ENCODE data around the gene SYT2. TPM values are rescaled to one million over a fixed set of nuclear protein-coding genes. Genes with fewer than 3 reads are reported as not detected.

The SYT2 gene
- total and polyA plus RNA-seq, 2 donors (not counting 1 experiment from before 2014, with no cell fraction given) = 0.03 TPM; not detected in 1

GRCh38 chr1:202597090-202597761 lies 113.0 kb downstream of the SYT2 start:
- Histone ChIP-seq H3K27me3 (ENCODE audit: control insufficient read depth, insufficient read depth, low read length) (no peaks in the 10 kb centered on the region), H2AFZ (ENCODE audit: low read length) (no peak overlapping the region), H3K79me2 (ENCODE audit: control insufficient read depth, insufficient read depth, low read length) (no peaks in the 10 kb centered on the region), H3K36me3 (ENCODE audit: control insufficient read depth, insufficient read depth, low read length) (no peaks in the 10 kb centered on the region), H4K20me1 (ENCODE audit: control insufficient read depth, extremely low read depth, insufficient read depth, low read length) (no peaks in the 10 kb centered on the region), H3K4me2 (ENCODE audit: extremely low read depth, insufficient read depth, low read length) (no peak overlapping the region), H3K4me1 (ENCODE audit: control insufficient read depth, extremely low read depth, insufficient read depth, low read length) (no peaks in the 10 kb centered on the region), H3K9me3 (ENCODE audit: control insufficient read depth, insufficient read depth, low read depth, low read length) (no peaks in the 10 kb centered on the region), H3K27ac (ENCODE audit: insufficient read depth, low read length) (no peak overlapping the region), H3K4me3 (replicated peaks in 1 of 4; ENCODE audit: control extremely low read depth in 1 of 4, insufficient read depth in 1 of 4, low read depth in 3 of 4, low read length in 4 of 4) (no peak overlapping the region), H3K9ac (ENCODE audit: insufficient read depth, low read length) (no peak overlapping the region)
- no peak for TF ChIP-seq EZH2 (IDR thresholded peaks at IDR 0.05; ENCODE audit: low read length, missing control alignments)
- TF ChIP-seq CTCF (conservative IDR thresholded peaks at IDR 0.05 in 1 of 2, IDR thresholded peaks at IDR 0.05 in 1 of 2; ENCODE audit: low read depth in 1 of 2, low read length in 2 of 2) = no peak
- no peak for DNase-seq (ENCODE audit: low read depth in 2 of 2)

GRCh38 chr1:202596638-202597037 lies 113.6 kb downstream of the SYT2 start:
- Histone ChIP-seq H3K36me3 (ENCODE audit: control insufficient read depth, insufficient read depth, low read length) (no peaks in the 10 kb centered on the region), H4K20me1 (ENCODE audit: control insufficient read depth, extremely low read depth, insufficient read depth, low read length) (no peaks in the 10 kb centered on the region), H3K9me3 (ENCODE audit: control insufficient read depth, insufficient read depth, low read depth, low read length) (no peaks in the 10 kb centered on the region), H3K27me3 (ENCODE audit: control insufficient read depth, insufficient read depth, low read length) (no peaks in the 10 kb centered on the region), H3K79me2 (ENCODE audit: control insufficient read depth, insufficient read depth, low read length) (no peaks in the 10 kb centered on the region), H3K4me3 (replicated peaks in 1 of 4; ENCODE audit: control extremely low read depth in 1 of 4, insufficient read depth in 1 of 4, low read depth in 3 of 4, low read length in 4 of 4) (no peak overlapping the region), H3K4me1 (ENCODE audit: control insufficient read depth, extremely low read depth, insufficient read depth, low read length) (no peaks in the 10 kb centered on the region), H2AFZ (ENCODE audit: low read length) (no peak overlapping the region), H3K4me2 (ENCODE audit: extremely low read depth, insufficient read depth, low read length) (no peak overlapping the region), H3K9ac (ENCODE audit: insufficient read depth, low read length) (no peak overlapping the region), H3K27ac (ENCODE audit: insufficient read depth, low read length) (no peak overlapping the region)
- DNase-seq (ENCODE audit: low read depth in 2 of 2) = no peak
- TF ChIP-seq EZH2 (IDR thresholded peaks at IDR 0.05; ENCODE audit: low read length, missing control alignments) (no peak), CTCF (conservative IDR thresholded peaks at IDR 0.05 in 1 of 2, IDR thresholded peaks at IDR 0.05 in 1 of 2; ENCODE audit: low read depth in 1 of 2, low read length in 2 of 2) (no peak)

- Histone ChIP-seq H3K27me3 (ENCODE audit: control insufficient read depth, insufficient read depth, low read length) (no peaks in the 10 kb centered on the region), H3K9me3 (ENCODE audit: control insufficient read depth, insufficient read depth, low read depth, low read length) (no peaks in the 10 kb centered on the region), H3K36me3 (ENCODE audit: control insufficient read depth, insufficient read depth, low read length) (no peaks in the 10 kb centered on the region), H3K4me1 (ENCODE audit: control insufficient read depth, extremely low read depth, insufficient read depth, low read length) (peaks cover 9% of the 10 kb centered on the region), H3K79me2 (ENCODE audit: control insufficient read depth, insufficient read depth, low read length) (no peaks in the 10 kb centered on the region), H3K4me3 (replicated peaks in 1 of 4; ENCODE audit: control extremely low read depth in 1 of 4, insufficient read depth in 1 of 4, low read depth in 3 of 4, low read length in 4 of 4) (no peak overlapping the region), H3K4me2 (ENCODE audit: extremely low read depth, insufficient read depth, low read length) (no peak overlapping the region), H2AFZ (ENCODE audit: low read length) (no peak overlapping the region), H4K20me1 (ENCODE audit: control insufficient read depth, extremely low read depth, insufficient read depth, low read length) (no peaks in the 10 kb centered on the region), H3K9ac (ENCODE audit: insufficient read depth, low read length) (no peak overlapping the region), H3K27ac (ENCODE audit: insufficient read depth, low read length) (no peak overlapping the region)
- TF ChIP-seq EZH2 (IDR thresholded peaks at IDR 0.05; ENCODE audit: low read length, missing control alignments) (no peak), CTCF (conservative IDR thresholded peaks at IDR 0.05 in 1 of 2, IDR thresholded peaks at IDR 0.05 in 1 of 2; ENCODE audit: low read depth in 1 of 2, low read length in 2 of 2) (no peak)
- peak in 1 of 2 donors; percentile 75 for DNase-seq (ENCODE audit: low read depth in 2 of 2)
These were observed 116.4 kb downstream of the SYT2 start for GRCh38 chr1:202593845-202594244.
